ENCODE data around the gene MED12L. TPM values are rescaled to one million over a fixed set of nuclear protein-coding genes. Genes with fewer than 3 reads are reported as not detected.

MED12L gene
- total RNA-seq, 1 experiment from 2014 or later, result 6.4 TPM

GRCh38 chr3:151155409-151156128, 70.1 kb downstream of the MED12L start:
- Histone ChIP-seq H3K9ac (ENCODE audit: low read length) (no peak overlapping the region), H3K79me2 (ENCODE audit: insufficient read depth, low read length) (no peaks in the 10 kb centered on the region), H3K9me3 (ENCODE audit: control insufficient read depth in 1 of 2, insufficient read depth in 1 of 2, low read depth in 1 of 2, low read length in 2 of 2) (no peaks in the 10 kb centered on the region), H3K4me1 (ENCODE audit: control insufficient read depth in 1 of 2, insufficient read depth in 2 of 2, low read length in 2 of 2) (0 out of 4 replicates have a peak, but pooled peaks cover 0 to 2% of the 10 kb centered on the region in 2 experiments), H3K4me2 (ENCODE audit: low read length) (no peak overlapping the region), H3K27me3 (ENCODE audit: insufficient read depth, low read length) (no peaks in the 10 kb centered on the region), H4K20me1 (ENCODE audit: insufficient read depth) (no peaks in the 10 kb centered on the region), H3K4me3 (replicated peaks in 1 of 2; ENCODE audit: low read depth in 1 of 2, low read length in 2 of 2) (no peak overlapping the region), H3K36me3 (ENCODE audit: control insufficient read depth in 1 of 2, insufficient read depth in 2 of 2, low read length in 2 of 2) (no peaks in the 10 kb centered on the region), H3K27ac (ENCODE audit: low read depth, low read length) (no peak overlapping the region), H2AFZ (ENCODE audit: low read depth, low read length, poor library complexity, severe bottlenecking) (no peak overlapping the region), H3K9me2 (ENCODE audit: insufficient read depth) (no peaks in the 10 kb centered on the region)
- ATAC-seq (no peak), DNase-seq (ENCODE audit: low read depth, low spot score) (no peak)
- no TSS peak for BruUV-seq (replicated peaks)
- ChIA-PET POLR2A (no interaction called here), RAD21 (ENCODE audit: low non-redundant PET in 1 of 2, low total read pairs in 2 of 2, uncharacterized antibody in 2 of 2, unreplicated experiment in 2 of 2) (interaction anchor here in 1 of 2 experiments (1.3 kb wide), 1 partner anchor 147 kb away, joined by 4 read pairs; no protein-coding TSS in a partner anchor), CTCF (interaction anchor here (0.8 to 1.5 kb wide), 6 partner anchors 13 to 231 kb away, joined by 3 to 9 read pairs (median 4); no protein-coding TSS in a partner anchor)
- intact Hi-C loops (cut with micrococcal nuclease), result loop anchor here (1.0 kb wide), 1 partner anchor 128 kb away; no protein-coding TSS in a partner anchor
- TF ChIP-seq REST (IDR thresholded peaks at IDR 0.05; ENCODE audit: low read depth), result no peak
- no peak for TF ChIP-seq FOSL1 (IDR thresholded peaks at IDR 0.05; ENCODE audit: low read depth)
- no peak for TF ChIP-seq ELF1 (IDR thresholded peaks at IDR 0.05; ENCODE audit: borderline replicate concordance, low read depth)
- TF ChIP-seq YY1 (IDR thresholded peaks at IDR 0.05; ENCODE audit: extremely low read depth, insufficient replicate concordance, low read depth, low read length), result no peak
- TF ChIP-seq MAX (IDR thresholded peaks at IDR 0.05), result no peak
- no peak for TF ChIP-seq POLR2A (IDR thresholded peaks at IDR 0.05; ENCODE audit: borderline replicate concordance, extremely low read depth, insufficient read depth, insufficient read length)
- TF ChIP-seq EGR1 (IDR thresholded peaks at IDR 0.05; ENCODE audit: low read depth), result no peak
- no peak for TF ChIP-seq ATF3 (IDR thresholded peaks at IDR 0.05)
- no peak for TF ChIP-seq SIN3A (IDR thresholded peaks at IDR 0.05; ENCODE audit: low read depth)
- TF ChIP-seq CEBPB (IDR thresholded peaks at IDR 0.05; ENCODE audit: low read depth), result no peak
- no peak for TF ChIP-seq CTCF (IDR thresholded peaks at IDR 0.05 in 2 of 3, conservative IDR thresholded peaks at IDR 0.05 in 1 of 3; ENCODE audit: borderline replicate concordance in 1 of 3, insufficient read depth in 1 of 3, low read depth in 2 of 3, low read length in 2 of 3)
- no peak for TF ChIP-seq CBX3 (IDR thresholded peaks at IDR 0.05; ENCODE audit: low read depth)
- TF ChIP-seq SRF (IDR thresholded peaks at IDR 0.05; ENCODE audit: low read depth), result no peak
- no peak for TF ChIP-seq JUND (IDR thresholded peaks at IDR 0.05)
- no peak for TF ChIP-seq ZFX (IDR thresholded peaks at IDR 0.05)
- TF ChIP-seq EZH2phosphoT487 (IDR thresholded peaks at IDR 0.05; ENCODE audit: borderline replicate concordance), result no peak
- TF ChIP-seq POLR2AphosphoS5 (IDR thresholded peaks at IDR 0.05; ENCODE audit: low read depth, low read length), result no peak
- no peak for TF ChIP-seq EZH2 (IDR thresholded peaks at IDR 0.05)
- TF ChIP-seq TCF7L2 (IDR thresholded peaks at IDR 0.05; ENCODE audit: borderline replicate concordance, extremely low read depth, insufficient read depth, insufficient read length), result no peak
- TF ChIP-seq ZNF274 (IDR thresholded peaks at IDR 0.05; ENCODE audit: low read depth, low read length), result no peak
